K562 (cell line): ENCODE results near the gene CCDC32. TPM values are rescaled to one million over a fixed set of nuclear protein-coding genes. Genes with fewer than 3 reads are reported as not detected.

Experiments
- CREB3 ChIP-seq: fragments of 450-650 bp; conservative IDR thresholded peaks from 2 replicates; pipeline ENCODE4 v1.6.1; 2016; ENCODE audit warnings: missing genetic modification characterization, low read depth, mild to moderate bottlenecking, missing compliant biosample characterization, moderate library complexity
- E2F4 ChIP-seq: sonication (generic); formaldehyde crosslinking; IDR thresholded peaks from 2 replicates; pipeline ENCODE4 v1.8.0; 2022; ENCODE audit warnings: mild to moderate bottlenecking, low read depth, missing genetic modification reagents
- HCFC1 ChIP-seq: IDR thresholded peaks from 2 replicates; pipeline ENCODE4 v1.6.1; 2012; ENCODE audit warnings: low read depth, low read length, improper control_type of control experiment
- LARP7 ChIP-seq: fragments of 450-650 bp; IDR thresholded peaks from 2 replicates; pipeline ENCODE4 v1.6.1; 2016
- MTA3 ChIP-seq: fragments of 450-650 bp; formaldehyde crosslinking; IDR thresholded peaks from 2 replicates; pipeline ENCODE4 v1.6.1; 2017; ENCODE audit warnings: mild to moderate bottlenecking, borderline replicate concordance
- PHF20 ChIP-seq: fragments of 450-650 bp; IDR thresholded peaks from 2 replicates; pipeline ENCODE4 v1.6.1; 2018; ENCODE audit not compliant: partially characterized antibody
- POLR2AphosphoS2 ChIP-seq: IDR thresholded peaks from 2 replicates; pipeline ENCODE4 v1.6.1; 2012; ENCODE audit warnings: low read length, improper control_type of control experiment
- RBM17 ChIP-seq: fragments of 200-400 bp; formaldehyde crosslinking; IDR thresholded peaks from 2 replicates; pipeline ENCODE4 v1.6.1; 2017; ENCODE audit warnings: low read depth, mild to moderate bottlenecking, low read length, borderline replicate concordance
- RFX1 ChIP-seq: fragments of 450-650 bp; IDR thresholded peaks from 2 replicates; pipeline ENCODE4 v1.6.1; 2016; ENCODE audit warnings: mild to moderate bottlenecking, moderate library complexity
- RFX7 ChIP-seq: fragments of 250-450 bp; sonication (Bioruptor Pico); IDR thresholded peaks from 2 replicates; pipeline ENCODE4 v1.5.1; 2021; ENCODE audit warnings: mild to moderate bottlenecking
- SMARCA4 ChIP-seq: fragments of 450-650 bp; IDR thresholded peaks from 2 replicates; pipeline ENCODE4 v1.6.1; 2016
- STAT6 ChIP-seq: sonication (generic); formaldehyde crosslinking; IDR thresholded peaks from 2 replicates; pipeline ENCODE4 v1.8.1; 2023; ENCODE audit warnings: mild to moderate bottlenecking, missing genetic modification reagents
- TAF9B ChIP-seq: fragments of 450-650 bp; IDR thresholded peaks from 2 replicates; pipeline ENCODE4 v1.6.1; 2018; ENCODE audit warnings: mild to moderate bottlenecking; ENCODE audit not compliant: partially characterized antibody
- ZEB2 ChIP-seq: fragments of 450-650 bp; IDR thresholded peaks from 2 replicates; pipeline ENCODE4 v1.6.1; 2016
- ZKSCAN1 ChIP-seq: fragments of 150-350 bp; IDR thresholded peaks from 2 replicates; pipeline ENCODE4 v1.6.1; 2016; ENCODE audit warnings: low read depth, low read length
- ZNF24 ChIP-seq: fragments of 450-650 bp; IDR thresholded peaks from 2 replicates; pipeline ENCODE4 v1.6.1; 2016
- ZNF830 ChIP-seq: fragments of 250-450 bp; sonication (Bioruptor Pico); IDR thresholded peaks from 2 replicates; pipeline ENCODE4 v1.5.0; 2021; ENCODE audit warnings: mild to moderate bottlenecking
- polyA plus RNA-seq, 8 experiments: library from polyadenylated mRNA; depleted of rRNA in 4 of 8; stranded (reverse) in 5 of 8; unstranded in 3 of 8; fragments of >200 nt; fragmentation: Nextera tagmentation in 2 of 8; fragmentation: Illumina TruSeq in 1 of 8; extraction: Ambion mirVana in 2 of 8; extraction: Trizol in 1 of 8; gene quantifications; 2 replicates each; pipeline versions ENCODE4 v1.2.1 to v1.2.3, GENCODE V29; 2011 to 2014; ENCODE audit warnings: inconsistent platforms in 1 of 8, missing spikeins in 1 of 8
- total RNA-seq, 7 experiments: library from RNA; depleted of rRNA in 6 of 7; stranded (reverse); fragments of >200 nt in 6 of 7; fragmentation: Illumina TruSeq in 2 of 7; extraction: Trizol in 2 of 7; gene quantifications; 2 replicates each; pipeline versions ENCODE4 v1.2.1 to v1.2.3, GENCODE V29; 2011 to 2021; ENCODE audit warnings: low replicate concordance in 1 of 7
- TF ChIP-seq, protein P1 (sequence below): fragments of 250-450 bp; sonication (Bioruptor Pico); IDR thresholded peaks from 2 replicates; pipeline ENCODE4 v1.4.0; 2020

Gene CCDC32
- total and polyA plus RNA-seq, 9 of the 15 experiments (the other 6 are each of a cell fraction or from before 2014, with no cell fraction given): 22.2 to 94.8 (median 37.1) TPM

GRCh38 chr15:40564591-40565332, at the start of gene CCDC32 (continued):
- TF ChIP-seq, protein P1, sequence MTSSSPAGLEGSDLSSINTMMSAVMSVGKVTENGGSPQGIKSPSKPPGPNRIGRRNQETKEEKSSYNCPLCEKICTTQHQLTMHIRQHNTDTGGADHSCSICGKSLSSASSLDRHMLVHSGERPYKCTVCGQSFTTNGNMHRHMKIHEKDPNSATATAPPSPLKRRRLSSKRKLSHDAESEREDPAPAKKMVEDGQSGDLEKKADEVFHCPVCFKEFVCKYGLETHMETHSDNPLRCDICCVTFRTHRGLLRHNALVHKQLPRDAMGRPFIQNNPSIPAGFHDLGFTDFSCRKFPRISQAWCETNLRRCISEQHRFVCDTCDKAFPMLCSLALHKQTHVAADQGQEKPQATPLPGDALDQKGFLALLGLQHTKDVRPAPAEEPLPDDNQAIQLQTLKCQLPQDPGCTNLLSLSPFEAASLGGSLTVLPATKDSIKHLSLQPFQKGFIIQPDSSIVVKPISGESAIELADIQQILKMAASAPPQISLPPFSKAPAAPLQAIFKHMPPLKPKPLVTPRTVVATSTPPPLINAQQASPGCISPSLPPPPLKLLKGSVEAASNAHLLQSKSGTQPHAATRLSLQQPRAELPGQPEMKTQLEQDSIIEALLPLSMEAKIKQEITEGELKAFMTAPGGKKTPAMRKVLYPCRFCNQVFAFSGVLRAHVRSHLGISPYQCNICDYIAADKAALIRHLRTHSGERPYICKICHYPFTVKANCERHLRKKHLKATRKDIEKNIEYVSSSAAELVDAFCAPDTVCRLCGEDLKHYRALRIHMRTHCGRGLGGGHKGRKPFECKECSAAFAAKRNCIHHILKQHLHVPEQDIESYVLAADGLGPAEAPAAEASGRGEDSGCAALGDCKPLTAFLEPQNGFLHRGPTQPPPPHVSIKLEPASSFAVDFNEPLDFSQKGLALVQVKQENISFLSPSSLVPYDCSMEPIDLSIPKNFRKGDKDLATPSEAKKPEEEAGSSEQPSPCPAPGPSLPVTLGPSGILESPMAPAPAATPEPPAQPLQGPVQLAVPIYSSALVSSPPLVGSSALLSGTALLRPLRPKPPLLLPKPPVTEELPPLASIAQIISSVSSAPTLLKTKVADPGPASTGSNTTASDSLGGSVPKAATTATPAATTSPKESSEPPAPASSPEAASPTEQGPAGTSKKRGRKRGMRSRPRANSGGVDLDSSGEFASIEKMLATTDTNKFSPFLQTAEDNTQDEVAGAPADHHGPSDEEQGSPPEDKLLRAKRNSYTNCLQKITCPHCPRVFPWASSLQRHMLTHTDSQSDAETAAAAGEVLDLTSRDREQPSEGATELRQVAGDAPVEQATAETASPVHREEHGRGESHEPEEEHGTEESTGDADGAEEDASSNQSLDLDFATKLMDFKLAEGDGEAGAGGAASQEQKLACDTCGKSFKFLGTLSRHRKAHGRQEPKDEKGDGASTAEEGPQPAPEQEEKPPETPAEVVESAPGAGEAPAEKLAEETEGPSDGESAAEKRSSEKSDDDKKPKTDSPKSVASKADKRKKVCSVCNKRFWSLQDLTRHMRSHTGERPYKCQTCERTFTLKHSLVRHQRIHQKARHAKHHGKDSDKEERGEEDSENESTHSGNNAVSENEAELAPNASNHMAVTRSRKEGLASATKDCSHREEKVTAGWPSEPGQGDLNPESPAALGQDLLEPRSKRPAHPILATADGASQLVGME (CRISPR knock-in tag): 0 out of 2 replicates have a peak, but pooled peaks have one; percentile 38
- TF ChIP-seq ZNF830 (CRISPR knock-in tag) (no peak), HCFC1 (0 out of 2 replicates have a peak, but pooled peaks have one; percentile 8), CREB3 (no peak), ZEB2 (no peak), POLR2AphosphoS2 (no peak), PHF20 (peak; percentile 53), MTA3 (no peak; the same call in 1 of the 2 replicates), E2F4 (CRISPR knock-in tag) (no peak), ZNF24 (no peak; the same call in 1 of the 2 replicates), RFX1 (peak; percentile 95), RBM17 (no peak), ZKSCAN1 (no peak), TAF9B (peak; percentile 20), STAT6 (CRISPR knock-in tag) (no peak), RFX7 (no peak), SMARCA4 (peak; percentile 44; the same call in 1 of the 2 replicates), LARP7 (no peak)
